Activated CD4-positive, CD25-positive, alpha-beta regulatory T cell treated with anti-CD3 and anti-CD28 coated beads, Interleukin-2, amount 50 U/mL, for 16 hours (primary cell): Measurements from ENCODE around the gene ANKMY1.
"Not testable (repeated sequence)": the region's sequence is repeated elsewhere in the genome, so short reads cannot be mapped to it uniquely, and the experiment has no call there.

Experiments
- DNase-seq: peaks from one replicate; pipeline ENCODE4 v3.0.0-alpha.2; 2020; ENCODE audit warnings: low read depth, low spot score

ANKMY1 gene

GRCh38 chr2:240521885-240522284 is 35.9 kb downstream of the ANKMY1 start:
- not testable (repeated sequence) for DNase-seq

- DNase-seq = no peak
Measured at GRCh38 chr2:240520974-240521350, 36.8 kb downstream of the ANKMY1 start.

GRCh38 chr2:240520130-240520973 is 37.4 kb downstream of the ANKMY1 start:
- DNase-seq = no peak

GRCh38 chr2:240519396-240520129 is 38.2 kb downstream of the ANKMY1 start:
- no peak for DNase-seq

GRCh38 chr2:240518981-240519380 is 38.8 kb downstream of the ANKMY1 start:
- no peak for DNase-seq

- no peak for DNase-seq
Measured at GRCh38 chr2:240517342-240517741, 40.4 kb downstream of the ANKMY1 start.

GRCh38 chr2:240514631-240515030 is 43.2 kb downstream of the ANKMY1 start:
- DNase-seq = no peak

GRCh38 chr2:240513549-240514287 is 44.1 kb downstream of the ANKMY1 start:
- DNase-seq = peak; percentile 70

- no peak for DNase-seq
Measured at GRCh38 chr2:240512666-240513535, 44.9 kb downstream of the ANKMY1 start.

GRCh38 chr2:240512109-240512485 is 45.7 kb downstream of the ANKMY1 start:
- DNase-seq = no peak

- no peak for DNase-seq
Measured at GRCh38 chr2:240511351-240512108, 46.3 kb downstream of the ANKMY1 start.

GRCh38 chr2:240510513-240511210 is 47.1 kb downstream of the ANKMY1 start:
- no peak for DNase-seq

GRCh38 chr2:240509667-240510512 is 47.9 kb downstream of the ANKMY1 start:
- no peak for DNase-seq

GRCh38 chr2:240508832-240509545 is 48.8 kb downstream of the ANKMY1 start:
- DNase-seq = no peak

- DNase-seq = no peak
Measured at GRCh38 chr2:240507778-240508251, 50.0 kb downstream of the ANKMY1 start.

- no peak for DNase-seq
Measured at GRCh38 chr2:240507060-240507777, 50.6 kb downstream of the ANKMY1 start.

GRCh38 chr2:240506406-240507059 is 51.3 kb downstream of the ANKMY1 start:
- no peak for DNase-seq
